Keratinocyte (primary cell): ENCODE measurements around the gene LSAMP. TPM values are rescaled to one million over a fixed set of nuclear protein-coding genes. Genes with fewer than 3 reads are reported as not detected.
A peak's percentile ranks its signal among the peaks of the same experiment; 100 is the strongest.

Experiments
- DNase-seq: peaks from one replicate; pipeline ENCODE4 v3.0.0-alpha.2; 2011; ENCODE audit warnings: low read depth, missing footprints, low spot score
- FAIRE-seq: peaks from 2 replicates; lab custom pipeline; 2011; peaks lifted over from hg19 to GRCh38; lab: Jason Lieb, UNC
- H2AFZ ChIP-seq: 2 replicates; pipeline ENCODE4 v1.6.0; 2012; ENCODE audit warnings: low read length, control low read depth, inconsistent platforms; ENCODE audit not compliant: control insufficient read depth
- H3K27ac ChIP-seq: 2 replicates; pipeline ENCODE4 v1.5.1; 2011; ENCODE audit warnings: low read length; ENCODE audit not compliant: control insufficient read depth, insufficient read depth
- H3K27me3 ChIP-seq: 3 replicates; pipeline ENCODE4 v1.6.0; 2011; ENCODE audit warnings: low read length; ENCODE audit not compliant: control insufficient read depth, insufficient read depth; ENCODE audit errors: extremely low read depth
- H3K36me3 ChIP-seq, 2 experiments: 2 replicates in 1 of 2; 3 replicates in 1 of 2; pipeline ENCODE4 v1.5.1; 2011; ENCODE audit warnings: low read length in 2 of 2, mild to moderate bottlenecking in 1 of 2; ENCODE audit not compliant: control insufficient read depth in 2 of 2, insufficient read depth in 2 of 2; ENCODE audit errors: extremely low read depth in 1 of 2
- H3K4me1 ChIP-seq: 3 replicates; pipeline ENCODE4 v1.5.1; 2011; ENCODE audit warnings: low read length; ENCODE audit not compliant: control insufficient read depth, insufficient read depth; ENCODE audit errors: extremely low read depth
- H3K4me2 ChIP-seq: 3 replicates; pipeline ENCODE4 v1.6.0; 2011; ENCODE audit warnings: low read depth, low read length; ENCODE audit not compliant: control insufficient read depth, insufficient read depth; ENCODE audit errors: extremely low read depth
- H3K4me3 ChIP-seq, 3 experiments: fragments of 200-600 bp in 1 of 3; sonication (generic) in 1 of 3; 2 replicates in 2 of 3; 3 replicates in 1 of 3; pipeline ENCODE4 v1.5.1; 2011 to 2016; ENCODE audit warnings: low read length in 3 of 3, mild to moderate bottlenecking in 3 of 3, control low read depth in 2 of 3, inconsistent platforms in 1 of 3, low read depth in 1 of 3, mixed read lengths in 1 of 3, mixed run types in 1 of 3, moderate library complexity in 1 of 3; ENCODE audit not compliant: control insufficient read depth in 2 of 3, insufficient read depth in 2 of 3; ENCODE audit errors: extremely low read depth in 1 of 3
- H3K79me2 ChIP-seq: 2 replicates; pipeline ENCODE4 v1.6.0; 2012; ENCODE audit warnings: low read length; ENCODE audit not compliant: control insufficient read depth, insufficient read depth
- H3K9ac ChIP-seq: 3 replicates; pipeline ENCODE4 v1.6.0; 2011; ENCODE audit warnings: low read length; ENCODE audit not compliant: control insufficient read depth, insufficient read depth; ENCODE audit errors: extremely low read depth
- H3K9me1 ChIP-seq: 3 replicates; pipeline ENCODE4 v1.6.0; 2011; ENCODE audit warnings: low read length; ENCODE audit not compliant: control insufficient read depth, insufficient read depth; ENCODE audit errors: extremely low read depth
- H3K9me3 ChIP-seq: 2 replicates; pipeline ENCODE4 v1.5.1; 2012; ENCODE audit warnings: low read depth, low read length; ENCODE audit not compliant: control insufficient read depth
- H4K20me1 ChIP-seq: 3 replicates; pipeline ENCODE4 v1.6.0; 2011; ENCODE audit warnings: low read length; ENCODE audit not compliant: control insufficient read depth, insufficient read depth; ENCODE audit errors: extremely low read depth
- EZH2 ChIP-seq: IDR thresholded peaks from one replicate; pipeline ENCODE4 v1.6.1; 2012; ENCODE audit warnings: inconsistent platforms, mild to moderate bottlenecking, low read length, moderate library complexity
- dilution Hi-C: fragments of 300-500 bp; cut with MboI; formaldehyde crosslinking; loops from one replicate; pipeline ENCODE4 v1.7.0; 2020; ENCODE audit warnings: low sequenced_read_pairs; ENCODE audit not compliant: extremely low pct_ligation_motif_present
- polyA plus RNA-seq, 5 experiments: library from polyadenylated mRNA; depleted of rRNA in 3 of 5; stranded (reverse) in 3 of 5; stranded (forward) in 1 of 5; unstranded in 1 of 5; fragments of >200 nt; gene quantifications; 1 replicate in 1 of 5; 2 replicates in 3 of 5; 3 replicates in 1 of 5; pipeline versions ENCODE4 v1.2.1 to v1.2.3, GENCODE V29; 2011 to 2012; ENCODE audit warnings: missing spikeins in 2 of 5, low read depth in 1 of 5, low replicate concordance in 1 of 5
- TF ChIP-seq, protein P1 (sequence below), 3 experiments: IDR thresholded peaks in 1 of 3; conservative IDR thresholded peaks in 1 of 3; optimal IDR thresholded peaks in 1 of 3; 2 replicates in 2 of 3; 3 replicates in 1 of 3; pipeline versions ENCODE3 to v1.5.1; 2011; ENCODE audit warnings: low read length in 3 of 3, mild to moderate bottlenecking in 3 of 3, moderate library complexity in 2 of 3, control low read depth in 1 of 3, inconsistent platforms in 1 of 3; ENCODE audit not compliant: insufficient read depth in 2 of 3; ENCODE audit errors: extremely low read depth in 1 of 3

The LSAMP gene
- polyA plus RNA-seq, 1 donor (not counting 4 experiments of a cell fraction or from before 2014, with no cell fraction given) = 0.12 TPM

- DNase-seq (peak; percentile 95), FAIRE-seq (peak; percentile 100)
- Histone ChIP-seq H3K9ac (peak overlapping the region; percentile 60), H3K79me2 (no peaks in the 10 kb centered on the region), H3K9me3 (no peaks in the 10 kb centered on the region), H3K4me2 (peak overlapping the region; percentile 66), H3K9me1 (no peaks in the 10 kb centered on the region), H3K27me3 (no peaks in the 10 kb centered on the region), H2AFZ (no peak overlapping the region), H4K20me1 (no peaks in the 10 kb centered on the region), H3K4me3 (peak overlapping the region in 1 of 3 experiments; percentile 9), H3K36me3 (no peaks in the 10 kb centered on the region), H3K4me1 (peaks cover 38% of the 10 kb centered on the region), H3K27ac (peak overlapping the region; percentile 88)
- dilution Hi-C loops = no loop called here
- TF ChIP-seq, protein P1, sequence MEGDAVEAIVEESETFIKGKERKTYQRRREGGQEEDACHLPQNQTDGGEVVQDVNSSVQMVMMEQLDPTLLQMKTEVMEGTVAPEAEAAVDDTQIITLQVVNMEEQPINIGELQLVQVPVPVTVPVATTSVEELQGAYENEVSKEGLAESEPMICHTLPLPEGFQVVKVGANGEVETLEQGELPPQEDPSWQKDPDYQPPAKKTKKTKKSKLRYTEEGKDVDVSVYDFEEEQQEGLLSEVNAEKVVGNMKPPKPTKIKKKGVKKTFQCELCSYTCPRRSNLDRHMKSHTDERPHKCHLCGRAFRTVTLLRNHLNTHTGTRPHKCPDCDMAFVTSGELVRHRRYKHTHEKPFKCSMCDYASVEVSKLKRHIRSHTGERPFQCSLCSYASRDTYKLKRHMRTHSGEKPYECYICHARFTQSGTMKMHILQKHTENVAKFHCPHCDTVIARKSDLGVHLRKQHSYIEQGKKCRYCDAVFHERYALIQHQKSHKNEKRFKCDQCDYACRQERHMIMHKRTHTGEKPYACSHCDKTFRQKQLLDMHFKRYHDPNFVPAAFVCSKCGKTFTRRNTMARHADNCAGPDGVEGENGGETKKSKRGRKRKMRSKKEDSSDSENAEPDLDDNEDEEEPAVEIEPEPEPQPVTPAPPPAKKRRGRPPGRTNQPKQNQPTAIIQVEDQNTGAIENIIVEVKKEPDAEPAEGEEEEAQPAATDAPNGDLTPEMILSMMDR (optimal IDR thresholded peaks at IDR 0.05 in 1 of 3, IDR thresholded peaks at IDR 0.05 in 1 of 3, conservative IDR thresholded peaks at IDR 0.05 in 1 of 3; ENCODE audit: extremely low read depth in 1 of 3, insufficient read depth in 2 of 3, low read length in 3 of 3) = no peak
- no peak for TF ChIP-seq EZH2
Measured at GRCh38 chr3:116000311-116000710, 445.0 kb downstream of the LSAMP start.

DNA sequence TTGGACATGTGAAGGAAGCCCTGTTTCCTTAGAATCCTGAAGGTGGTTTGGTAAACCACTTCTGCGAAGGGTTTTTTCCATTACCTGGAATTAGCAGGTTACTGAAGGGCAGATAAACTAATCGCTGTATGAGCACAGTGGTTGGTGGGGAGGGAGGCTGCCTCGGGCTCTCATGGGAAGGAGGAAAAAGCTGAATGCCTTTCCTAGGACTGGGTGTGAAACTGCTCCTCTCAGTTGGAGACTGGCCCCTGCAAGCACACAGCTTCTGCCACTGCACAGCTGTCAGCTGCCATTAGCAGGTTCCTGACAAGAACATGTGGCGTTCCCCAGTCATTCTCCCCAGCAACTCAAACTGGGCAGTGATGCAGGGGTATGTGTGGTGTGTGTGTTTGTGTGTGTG lies 445.7 kb downstream of the LSAMP start:
- dilution Hi-C loops = no loop called here
- no peaks in the 10 kb centered on the region for H3K79me2 ChIP-seq
- H4K20me1 ChIP-seq = no peaks in the 10 kb centered on the region
- H3K9me3 ChIP-seq = no peaks in the 10 kb centered on the region
- peak overlapping the region; percentile 65 for H2AFZ ChIP-seq
- H3K9me1 ChIP-seq = no peaks in the 10 kb centered on the region
- DNase-seq = no peak
- FAIRE-seq = peak; percentile 36
- no peaks in the 10 kb centered on the region for H3K36me3 ChIP-seq
- peak overlapping the region; percentile 25 for H3K9ac ChIP-seq
- H3K4me3 ChIP-seq = no peak overlapping the region
- H3K27me3 ChIP-seq = no peaks in the 10 kb centered on the region
- peaks cover 31% of the 10 kb centered on the region for H3K4me1 ChIP-seq
- TF ChIP-seq EZH2 = no peak
- TF ChIP-seq, protein P1 (optimal IDR thresholded peaks at IDR 0.05 in 1 of 3, IDR thresholded peaks at IDR 0.05 in 1 of 3, conservative IDR thresholded peaks at IDR 0.05 in 1 of 3; ENCODE audit: extremely low read depth in 1 of 3, insufficient read depth in 2 of 3, low read length in 3 of 3) = no peak
- H3K27ac ChIP-seq = peak overlapping the region; percentile 88
- H3K4me2 ChIP-seq = peak overlapping the region; percentile 66
